ENCODE results near the gene EGR2. TPM values are rescaled to one million over a fixed set of nuclear protein-coding genes. Genes with fewer than 3 reads are reported as not detected.

Gene EGR2
- 0.13 TPM in 1 of 2 replicates, not detected in the other for total RNA-seq

GRCh38 chr10:62816331-62817120, at the start of gene EGR2:
Gene EGR2 (minus strand): TSS chr10:62816366. CDS start chr10:62816029, 337 bp downstream.
- DNase-seq (ENCODE audit: low read depth in 2 of 2) = peak; percentile 93 to 97

DNA sequence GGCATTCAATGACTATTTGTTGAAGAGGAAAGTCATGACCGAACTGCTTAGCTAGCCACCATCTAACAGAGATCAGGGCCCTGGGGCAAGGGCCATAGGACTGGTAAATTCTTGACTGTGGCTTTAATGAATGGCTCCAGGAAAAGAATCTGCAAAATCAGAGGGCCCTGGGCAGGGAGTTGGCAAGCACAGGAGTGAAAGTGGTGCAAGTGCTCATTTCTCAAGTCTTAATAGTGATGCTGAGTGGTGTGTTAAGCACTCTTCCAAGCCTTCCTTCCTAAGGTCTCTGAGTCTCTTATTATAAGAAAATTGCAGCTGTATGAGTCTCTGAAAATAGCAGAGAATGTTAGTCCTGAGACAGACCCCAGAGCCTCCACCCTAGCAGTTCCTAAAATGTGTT, 46.3 kb upstream of the EGR2 start:
- no peak for DNase-seq (ENCODE audit: low read depth in 2 of 2)

- DNase-seq (ENCODE audit: low read depth in 2 of 2) = no peak
Measured at GRCh38 chr10:62861507-62861906, 45.3 kb upstream of the EGR2 start.

DNA sequence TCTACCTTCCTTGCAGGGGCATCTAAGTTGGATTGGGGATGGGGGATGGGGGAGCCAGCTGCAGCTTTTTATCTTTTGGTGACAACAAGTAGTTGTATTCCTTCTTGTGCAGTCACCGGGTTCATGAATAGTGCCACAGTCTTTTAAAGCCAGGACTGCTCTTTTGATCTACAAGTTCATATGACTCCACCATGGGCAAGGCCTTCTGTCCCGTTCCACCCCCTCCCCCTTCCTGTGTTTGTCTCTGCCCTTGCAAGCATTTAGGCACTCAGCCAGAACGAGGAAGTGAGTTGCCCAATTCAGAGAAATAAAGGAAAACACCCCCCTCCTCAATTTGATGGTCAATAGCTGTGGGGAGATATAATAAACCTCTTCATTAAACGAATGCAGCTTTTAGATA, 44.8 kb upstream of the EGR2 start:
- peak in 1 of 2 donors; percentile 3 for DNase-seq (ENCODE audit: low read depth in 2 of 2)

DNA sequence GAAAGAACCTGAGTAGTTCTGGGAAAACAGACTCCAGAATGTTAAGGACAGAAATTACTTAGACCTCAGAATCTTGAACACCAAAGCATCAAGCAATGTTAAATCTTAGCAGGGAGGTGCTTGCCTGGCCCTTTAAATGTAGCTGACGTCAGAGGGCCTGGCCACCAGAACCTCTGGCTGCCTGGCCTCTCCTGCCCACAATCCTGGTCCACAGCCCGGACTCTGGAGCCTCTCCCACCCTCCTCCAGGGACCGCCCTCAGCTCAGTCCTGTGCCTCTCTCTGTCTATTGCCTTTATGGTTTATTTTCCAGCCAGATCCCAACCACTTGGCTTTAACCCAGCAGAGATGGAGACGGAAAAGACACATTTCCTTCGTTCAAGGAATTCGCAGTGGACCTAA, 42.2 kb upstream of the EGR2 start:
- no peak for DNase-seq (ENCODE audit: low read depth in 2 of 2)

DNA sequence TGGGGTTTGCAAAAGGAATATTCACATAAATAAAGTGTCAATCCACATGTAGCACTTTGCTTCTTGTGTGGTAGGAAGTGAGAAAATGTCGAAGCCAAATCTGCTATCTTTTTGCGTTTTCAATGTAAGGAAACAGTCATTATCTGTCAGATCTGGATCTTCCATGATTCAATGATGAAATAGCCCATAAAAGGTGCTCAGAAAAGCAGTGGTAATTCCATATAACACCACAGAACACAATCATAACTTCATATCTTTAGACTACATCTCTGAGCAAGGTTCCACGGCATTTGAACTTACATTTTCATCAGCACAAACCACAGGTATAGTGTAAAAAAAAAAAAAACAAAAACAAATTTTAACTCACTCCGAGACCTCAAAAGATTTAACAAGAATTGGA, 39.9 kb upstream of the EGR2 start:
- DNase-seq (ENCODE audit: low read depth in 2 of 2) = no peak

DNA sequence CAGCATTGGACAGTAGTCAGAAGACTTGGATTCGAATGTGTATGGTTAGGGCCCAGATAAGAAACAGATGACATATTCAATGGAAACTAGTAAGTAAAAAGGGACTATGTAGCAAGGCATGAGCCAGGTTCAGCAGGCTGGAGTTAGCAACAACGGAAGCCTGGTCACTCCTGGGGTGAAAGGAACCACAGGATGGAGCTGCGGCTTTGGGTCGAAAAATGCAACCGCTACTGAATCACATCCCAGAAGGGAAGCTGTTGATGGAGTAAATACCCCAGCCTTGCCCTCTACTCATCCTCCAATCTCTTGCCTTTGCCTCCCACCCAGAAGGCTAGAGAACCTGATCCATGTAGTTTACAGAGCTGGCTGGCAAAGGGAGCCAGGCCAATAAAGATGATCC, 37.5 kb upstream of the EGR2 start:
- no peak for DNase-seq (ENCODE audit: low read depth in 2 of 2)

GRCh38 chr10:62852961-62853702, 37.0 kb upstream of the EGR2 start:
- DNase-seq (ENCODE audit: low read depth in 2 of 2) = no peak

GRCh38 chr10:62851442-62851841, 35.3 kb upstream of the EGR2 start:
- DNase-seq (ENCODE audit: low read depth in 2 of 2) = peak in 1 of 2 donors; percentile 5

- no peak for DNase-seq (ENCODE audit: low read depth in 2 of 2)
Measured at GRCh38 chr10:62850646-62851045, 34.5 kb upstream of the EGR2 start.

DNA sequence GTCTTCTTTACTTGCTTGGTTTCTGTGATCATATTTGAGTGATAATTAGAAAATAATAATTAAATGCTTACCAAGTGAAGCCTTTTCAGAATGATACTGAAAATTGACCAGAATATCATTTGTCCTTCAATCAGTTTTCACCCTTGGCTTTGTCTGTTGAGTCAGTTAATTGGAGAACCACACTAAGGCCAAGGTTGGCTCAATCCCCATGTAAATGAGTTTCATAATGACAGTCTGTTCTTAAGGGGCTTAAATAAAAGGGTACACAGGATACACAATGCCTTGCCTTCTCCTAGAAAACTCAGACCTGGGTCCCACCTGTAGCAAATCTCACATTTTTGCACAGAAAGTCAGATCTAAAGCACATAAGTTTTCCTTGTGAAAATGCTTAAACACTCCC, 31.3 kb upstream of the EGR2 start:
- DNase-seq (ENCODE audit: low read depth in 2 of 2) = no peak

GRCh38 chr10:62844280-62845011, 28.3 kb upstream of the EGR2 start:
- no peak for DNase-seq (ENCODE audit: low read depth in 2 of 2)

DNA sequence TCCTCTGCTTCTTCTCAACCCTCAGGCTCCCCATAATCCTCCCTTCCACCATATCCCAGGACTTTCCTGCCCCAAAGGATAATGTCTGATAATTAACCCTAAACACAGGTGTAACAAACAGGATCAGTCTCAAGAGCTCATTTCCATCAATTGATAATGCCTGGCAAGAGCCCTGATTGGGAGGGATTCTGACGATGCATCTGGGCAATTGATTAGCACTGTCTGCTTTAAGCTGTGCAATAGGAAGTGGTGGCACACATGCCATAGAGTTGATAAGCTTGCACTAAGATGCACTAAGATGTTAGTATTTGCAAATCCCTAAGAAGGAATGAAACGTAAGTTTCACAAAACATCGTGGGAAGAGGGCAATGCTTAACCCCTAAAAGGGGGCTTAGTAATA, 27.4 kb upstream of the EGR2 start:
- DNase-seq (ENCODE audit: low read depth in 2 of 2) = no peak

GRCh38 chr10:62842983-62843382, 26.8 kb upstream of the EGR2 start:
- no peak for DNase-seq (ENCODE audit: low read depth in 2 of 2)

DNA sequence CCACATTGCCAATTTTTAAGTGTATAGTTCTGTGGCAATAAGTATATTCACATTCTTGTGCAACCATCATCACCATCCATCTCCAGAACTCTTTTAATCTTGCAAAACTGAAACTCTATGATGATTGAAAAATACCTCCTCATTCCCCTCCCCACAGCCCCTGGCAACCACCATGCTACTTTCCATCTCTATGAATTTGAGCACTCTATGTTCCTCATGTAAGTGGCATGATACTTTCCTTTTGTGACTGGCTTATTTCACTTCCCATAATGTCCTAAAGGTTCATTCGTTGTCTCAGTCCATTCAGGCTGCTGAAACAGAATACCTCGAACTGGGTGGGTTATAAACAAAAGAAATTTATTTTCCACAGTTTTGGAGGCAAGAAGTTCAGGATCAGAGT, 23.4 kb upstream of the EGR2 start:
- DNase-seq (ENCODE audit: low read depth in 2 of 2) = no peak

DNA sequence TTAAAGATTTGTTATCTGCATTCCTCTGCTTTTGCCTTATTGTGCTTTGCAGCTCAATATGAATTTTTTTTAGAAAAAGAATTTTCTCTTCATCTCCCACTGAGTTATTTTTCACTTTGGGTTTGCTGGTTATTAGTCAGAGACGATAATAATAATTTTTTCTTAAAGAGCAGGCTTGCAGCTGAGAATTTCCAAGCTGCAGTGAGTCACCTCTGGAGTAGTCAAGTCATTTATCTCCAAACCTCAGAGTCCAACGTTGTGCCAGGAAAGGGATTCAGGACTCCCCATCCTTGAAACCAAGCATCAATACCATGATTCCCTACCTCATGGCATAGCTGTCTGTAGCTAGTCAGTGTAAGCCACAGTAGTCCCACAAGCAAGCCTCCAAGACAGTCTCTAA, 15.2 kb upstream of the EGR2 start:
- DNase-seq (ENCODE audit: low read depth in 2 of 2) = no peak

DNA sequence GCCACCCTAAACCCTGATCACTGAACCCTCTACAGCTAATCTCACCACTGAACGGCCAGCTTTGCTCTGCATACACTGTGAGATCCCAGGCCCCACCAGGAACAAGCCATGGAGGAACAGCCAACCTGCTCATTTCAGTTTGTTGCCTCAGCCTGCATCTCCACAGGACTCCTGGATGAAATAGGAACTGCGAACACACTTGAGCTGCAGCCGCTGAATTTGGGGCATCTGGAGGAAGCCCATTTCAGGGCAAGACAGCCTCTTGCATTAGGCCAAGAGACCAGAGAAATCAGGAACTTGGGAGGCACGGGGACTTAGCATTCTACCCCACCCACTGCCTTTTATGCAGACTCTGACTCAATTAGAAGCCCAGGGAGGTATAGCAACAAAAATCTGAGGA, 14.5 kb upstream of the EGR2 start:
- no peak for DNase-seq (ENCODE audit: low read depth in 2 of 2)

DNA sequence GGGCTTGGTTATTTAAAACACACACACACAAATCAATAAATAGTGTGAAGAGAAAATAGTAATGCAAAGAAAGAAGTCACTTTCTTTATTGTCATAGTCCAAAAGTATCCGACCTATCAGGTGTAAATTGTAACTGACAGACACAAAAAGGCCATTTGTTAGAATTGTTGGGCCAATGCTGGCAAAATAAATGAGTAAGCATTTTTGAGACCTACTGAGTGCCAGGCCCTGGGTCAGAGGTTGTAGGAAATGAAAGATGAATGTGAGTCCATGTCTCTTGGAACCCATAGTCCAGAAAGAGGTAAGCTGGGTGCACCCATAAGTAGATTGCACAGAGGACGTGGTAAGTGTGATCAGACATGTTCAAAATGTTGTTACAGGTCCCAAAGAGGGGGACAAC, 13.5 kb upstream of the EGR2 start:
- DNase-seq (ENCODE audit: low read depth in 2 of 2) = no peak

- no peak for DNase-seq (ENCODE audit: low read depth in 2 of 2)
Measured at GRCh38 chr10:62826273-62826672, 10.1 kb upstream of the EGR2 start.

GRCh38 chr10:62820586-62820985, 4.4 kb upstream of the EGR2 start:
- no peak for DNase-seq (ENCODE audit: low read depth in 2 of 2)

DNA sequence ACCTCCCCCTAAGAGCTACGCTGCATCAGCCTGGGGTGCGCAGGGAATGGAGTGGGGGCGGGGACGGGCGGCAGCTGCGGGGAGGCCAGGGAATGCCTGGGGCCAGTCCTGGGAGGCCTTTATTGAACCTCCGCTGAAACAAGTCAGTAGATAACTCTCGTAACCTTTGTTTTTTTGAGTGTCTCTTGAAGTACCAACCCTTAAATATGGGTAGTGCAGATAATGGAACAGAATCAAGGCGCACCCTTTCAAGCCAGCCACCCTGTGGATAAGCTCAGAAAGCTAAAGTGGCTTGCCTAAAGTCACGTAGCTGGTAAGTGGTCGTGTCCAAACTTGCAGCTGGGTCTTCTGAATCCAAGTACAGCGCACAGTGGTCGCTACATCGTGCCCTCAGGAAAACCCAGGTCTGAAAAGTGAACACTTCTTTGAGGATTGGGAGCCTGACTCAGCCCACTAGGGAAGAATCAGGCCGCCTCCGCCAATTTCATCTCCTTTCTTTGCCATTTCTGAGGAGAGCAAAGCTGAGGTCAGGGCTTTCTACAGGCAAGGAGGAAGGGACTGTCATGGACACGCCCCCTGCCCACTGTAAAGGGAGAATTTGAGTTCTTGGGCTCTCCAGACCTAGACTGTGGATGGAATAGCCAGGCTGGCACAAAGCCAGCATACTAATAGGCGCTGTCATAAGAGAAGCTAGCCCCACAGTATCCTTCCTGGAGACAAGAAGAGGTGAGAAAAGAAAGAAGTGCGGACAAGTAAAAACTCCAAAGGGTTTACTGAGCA, 3.2 kb upstream of the EGR2 start:
- no peak for DNase-seq (ENCODE audit: low read depth in 2 of 2)
